Measurements from ENCODE around the gene RESP18.

- TF ChIP-seq EZH2 (IDR thresholded peaks at IDR 0.05) (no peak), POLR2AphosphoS5 (IDR thresholded peaks at IDR 0.05; ENCODE audit: borderline replicate concordance, low read depth, low read length) (no peak)
Measured at GRCh38 chr2:219290381-219291171, 42.0 kb downstream of the RESP18 start.
